HepG2 (cell line): Measurements from ENCODE around the gene MED19. TPM values are rescaled to one million over a fixed set of nuclear protein-coding genes. Genes with fewer than 3 reads are reported as not detected.
A peak's percentile ranks its signal among the peaks of the same experiment; 100 is the strongest.
"Not testable (repeated sequence)": the region's sequence is repeated elsewhere in the genome, so short reads cannot be mapped to it uniquely, and the experiment has no call there.

Experiments used
- ATAC-seq: fragments of 200-7000 bp; cut with Tn5 transposase; 3 replicates; pipeline ENCODE4 v1.9.1; 2020; ENCODE audit warnings: mild to moderate bottlenecking, moderate library complexity
- BruUV-seq: library from RNA; stranded (reverse); fragments of 400-500 nt; replicated peaks from 2 replicates; lab custom pipeline; 2021; lab: Mats Ljungman, UMichigan
- CTCF ChIA-PET: fragments of 300-600 bp; formaldehyde crosslinking; extraction: SDS; loops from one replicate; lab custom pipeline; 2021; ENCODE audit warnings: low total read pairs, inconsistent platforms, low intra/inter-chr PET ratio; lab: Yijun Ruan, JAX
- POLR2A ChIA-PET: fragments of 350-600 bp; sonication (Branson Sonifier 250); formaldehyde crosslinking; loops from one replicate; lab custom pipeline; 2020; ENCODE audit warnings: antibody characterized with exemption, inconsistent platforms; lab: Yijun Ruan, JAX
- DNase-seq: peaks from one replicate; pipeline ENCODE4 v3.0.0-alpha.2; 2015; ENCODE audit warnings: low spot score
- FAIRE-seq: peaks from 3 replicates; lab custom pipeline; 2011; peaks lifted over from hg19 to GRCh38; lab: Jason Lieb, UNC
- H2AFZ ChIP-seq: one replicate; pipeline ENCODE4 v1.6.1; 2011; ENCODE audit warnings: low read length, inconsistent platforms
- H3K27ac ChIP-seq: fragments of 300-600 bp; 3 replicates; pipeline ENCODE4 v1.8.0; 2011; ENCODE audit warnings: mixed run types, mild to moderate bottlenecking, mixed read lengths, low read length, inconsistent platforms; ENCODE audit not compliant: insufficient read depth; ENCODE audit errors: extremely low read length
- H3K27me3 ChIP-seq, 2 experiments: fragments of 200-600 bp in 1 of 2; 2 replicates in 1 of 2; 3 replicates in 1 of 2; pipeline versions ENCODE4 v1.6.0 to v1.8.0; 2011; ENCODE audit warnings: low read length in 2 of 2, mild to moderate bottlenecking in 2 of 2, moderate library complexity in 2 of 2, inconsistent platforms in 1 of 2; ENCODE audit not compliant: insufficient read depth in 2 of 2, control insufficient read depth in 1 of 2
- H3K36me3 ChIP-seq, 2 experiments: fragments of 200-600 bp in 1 of 2; replicated peaks in 1 of 2; 2 replicates in 1 of 2; 3 replicates in 1 of 2; pipeline versions ENCODE4 v1.5.1 to v1.8.0; 2011; ENCODE audit warnings: low read length in 2 of 2, inconsistent platforms in 1 of 2; ENCODE audit not compliant: insufficient read depth in 2 of 2, control insufficient read depth in 1 of 2
- H3K4me1 ChIP-seq: 2 replicates; pipeline ENCODE4 v1.5.1; 2012; ENCODE audit warnings: low read length, inconsistent platforms; ENCODE audit not compliant: insufficient read depth
- H3K4me2 ChIP-seq: 2 replicates; pipeline ENCODE4 v1.6.0; 2011; ENCODE audit warnings: low read depth, low read length, inconsistent platforms
- H3K4me3 ChIP-seq, 3 experiments: fragments of 200-600 bp in 1 of 3; sonication (generic), shearing (Covaris generic) in 1 of 3; replicated peaks in 1 of 3; 2 replicates each; pipeline ENCODE4 v1.5.1; 2011 to 2016; ENCODE audit warnings: low read length in 3 of 3, inconsistent platforms in 2 of 3, low read depth in 2 of 3, mild to moderate bottlenecking in 2 of 3, control low read depth in 1 of 3, mixed read lengths in 1 of 3; ENCODE audit not compliant: insufficient read depth in 1 of 3
- H3K79me2 ChIP-seq: one replicate; pipeline ENCODE4 v1.6.1; 2011; ENCODE audit warnings: low read length, inconsistent platforms; ENCODE audit not compliant: insufficient read depth
- H3K9ac ChIP-seq: 2 replicates; pipeline ENCODE4 v1.6.0; 2011; ENCODE audit warnings: mild to moderate bottlenecking, low read depth, low read length, inconsistent platforms; ENCODE audit not compliant: insufficient read depth
- H3K9me3 ChIP-seq: 2 replicates; pipeline ENCODE4 v1.5.1; 2012; ENCODE audit warnings: mild to moderate bottlenecking, low read length
- H4K20me1 ChIP-seq: 2 replicates; pipeline ENCODE4 v1.6.0; 2011; ENCODE audit warnings: inconsistent platforms, mild to moderate bottlenecking, low read length, moderate library complexity; ENCODE audit not compliant: insufficient read depth
- AGO2 ChIP-seq: fragments of 200-400 bp; formaldehyde crosslinking; optimal IDR thresholded peaks from 2 replicates; pipeline ENCODE3; 2017; ENCODE audit warnings: mild to moderate bottlenecking, low read depth, low read length, moderate library complexity
- POLR2G ChIP-seq: fragments of 200-400 bp; formaldehyde crosslinking; IDR thresholded peaks from 2 replicates; pipeline ENCODE4 v1.6.1; 2018; ENCODE audit warnings: mild to moderate bottlenecking, low read depth, low read length, moderate library complexity
- RBM22 ChIP-seq: fragments of 200-400 bp; formaldehyde crosslinking; optimal IDR thresholded peaks from 2 replicates; pipeline ENCODE3; 2017; ENCODE audit warnings: mild to moderate bottlenecking, low read length, moderate library complexity
- ZBTB3 ChIP-seq: sonication (generic); formaldehyde crosslinking; IDR thresholded peaks from 2 replicates; pipeline ENCODE4 v1.4.0; 2020; ENCODE audit warnings: low read depth, mild to moderate bottlenecking, moderate library complexity, missing genetic modification reagents, borderline replicate concordance
- WGBS: methylation state at CpG from one replicate; pipeline ENCODE4 v1.1.6; 2017; ENCODE audit warnings: low lambda C conversion rate; 5-methylcytosine and 5-hydroxymethylcytosine counted together
- in situ Hi-C: cut with HindIII; loops from 2 replicates; pipeline ENCODE4 v1.10.0; 2017; ENCODE audit warnings: low pct_unique_long_range_greater_than_20kb; ENCODE audit not compliant: extremely low pct_ligation_motif_present
- intact Hi-C: fragments of 100-400 bp; cut with micrococcal nuclease; formaldehyde crosslinking; loops from one replicate; pipeline ENCODE4 v1.10.0; 2022; ENCODE audit not compliant: unreplicated experiment
- polyA plus RNA-seq, 8 experiments: library from polyadenylated mRNA; depleted of rRNA in 3 of 8; stranded (reverse) in 7 of 8; unstranded in 1 of 8; fragments of >200 nt; fragmentation: Illumina TruSeq in 4 of 8; extraction: Trizol in 4 of 8; gene quantifications; 2 replicates each; pipeline versions ENCODE4 v1.2.1 to v1.2.3, GENCODE V29; 2011 to 2016; ENCODE audit warnings: low read depth in 4 of 8, missing spikeins in 1 of 8, mixed read lengths in 1 of 8; ENCODE audit not compliant: insufficient read depth in 1 of 8
- total RNA-seq, 5 experiments: library from RNA; depleted of rRNA; stranded (reverse); fragments of >200 nt; fragmentation: Illumina TruSeq; extraction: Trizol; gene quantifications; 2 replicates each; pipeline ENCODE4 v1.2.3, GENCODE V29; 2016; ENCODE audit warnings: low read depth in 1 of 5
- TF ChIP-seq, protein P1 (sequence below): sonication (generic); formaldehyde crosslinking; IDR thresholded peaks from 2 replicates; pipeline ENCODE4 v1.4.0; 2020; ENCODE audit warnings: mild to moderate bottlenecking, missing genetic modification reagents

MED19 gene
- total and polyA plus RNA-seq, 2 of the 13 experiments (the other 11 are each of a cell fraction or from before 2014, with no cell fraction given) = 12.9 to 13.8 TPM

DNA sequence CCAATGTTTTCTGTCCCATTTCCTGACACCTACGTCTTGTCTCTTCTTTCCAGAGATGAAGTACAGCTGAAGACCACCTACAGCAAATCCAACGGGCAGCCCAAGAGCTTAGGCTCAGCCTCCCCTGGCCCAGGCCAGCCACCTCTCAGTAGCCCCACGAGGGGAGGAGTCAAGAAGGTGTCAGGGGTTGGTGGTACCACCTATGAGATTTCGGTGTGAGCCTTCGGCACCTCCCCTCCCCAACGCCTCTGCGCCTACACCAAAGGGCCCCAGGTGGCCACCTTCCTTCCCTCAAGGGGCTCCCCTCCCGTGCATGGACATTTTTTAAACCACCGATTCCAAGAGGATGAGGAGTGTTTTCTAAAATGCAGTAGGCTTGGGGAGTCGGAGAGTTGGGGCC, 12.2 kb downstream of the MED19 start:
- no TSS peak for BruUV-seq
- ATAC-seq (no peak), FAIRE-seq (no peak), DNase-seq (no peak)
- Histone ChIP-seq H3K27me3 (no peaks in the 10 kb centered on the region), H2AFZ (no peak overlapping the region), H4K20me1 (no peaks in the 10 kb centered on the region), H3K9ac (no peak overlapping the region), H3K9me3 (no peaks in the 10 kb centered on the region), H3K4me1 (no peaks in the 10 kb centered on the region), H3K79me2 (no peaks in the 10 kb centered on the region), H3K36me3 (peaks cover 27 to 77% of the 10 kb centered on the region in 2 experiments), H3K4me2 (no peak overlapping the region), H3K27ac (no peak overlapping the region), H3K4me3 (no peak overlapping the region)
- WGBS = 95% methylated on average over 10 of the region's 10 CpGs
- CTCF ChIA-PET = no interaction called here
- POLR2A ChIA-PET = no interaction called here
- intact Hi-C loops (no loop called here), in situ Hi-C loops (no loop called here)
- TF ChIP-seq RBM22 = peak; percentile 15
- TF ChIP-seq, protein P1, sequence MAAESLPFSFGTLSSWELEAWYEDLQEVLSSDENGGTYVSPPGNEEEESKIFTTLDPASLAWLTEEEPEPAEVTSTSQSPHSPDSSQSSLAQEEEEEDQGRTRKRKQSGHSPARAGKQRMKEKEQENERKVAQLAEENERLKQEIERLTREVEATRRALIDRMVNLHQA = no peak

DNA sequence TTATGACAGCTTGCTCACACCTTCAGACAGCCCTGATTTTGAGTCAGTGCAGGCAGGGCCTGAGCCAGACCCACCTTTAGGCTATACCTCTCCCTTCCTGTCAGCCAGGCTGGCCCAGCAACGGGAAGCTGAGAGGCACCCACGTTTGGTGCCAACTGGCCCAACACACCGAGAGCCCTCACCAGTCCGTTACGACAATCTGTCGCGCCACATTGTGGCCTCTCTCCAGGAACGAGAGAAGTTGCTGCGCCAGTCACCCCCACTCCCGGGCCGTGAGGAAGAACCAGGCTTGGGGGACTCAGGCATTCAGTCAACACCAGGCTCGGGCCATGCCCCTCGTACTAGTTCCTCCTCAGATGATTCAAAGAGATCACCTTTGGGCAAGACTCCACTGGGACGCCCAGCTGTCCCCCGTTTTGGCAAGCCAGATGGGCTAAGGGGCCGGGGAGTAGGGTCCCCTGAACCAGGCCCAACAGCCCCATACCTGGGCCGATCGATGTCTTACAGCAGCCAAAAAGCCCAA, 13.1 kb downstream of the MED19 start:
- Histone ChIP-seq H3K4me1 (no peaks in the 10 kb centered on the region), H3K27me3 (no peaks in the 10 kb centered on the region), H4K20me1 (no peaks in the 10 kb centered on the region), H3K36me3 (peaks cover 25 to 77% of the 10 kb centered on the region in 2 experiments), H3K9me3 (no peaks in the 10 kb centered on the region), H3K27ac (no peak overlapping the region), H3K4me2 (no peak overlapping the region), H3K4me3 (no peak overlapping the region), H3K9ac (no peak overlapping the region), H3K79me2 (no peaks in the 10 kb centered on the region), H2AFZ (no peak overlapping the region)
- FAIRE-seq (no peak), DNase-seq (no peak), ATAC-seq (peak; percentile 31)
- ChIA-PET CTCF (no interaction called here), POLR2A (no interaction called here)
- 100% methylated on average over 16 of the region's 18 CpGs for WGBS
- intact Hi-C loops (no loop called here), in situ Hi-C loops (no loop called here)
- TF ChIP-seq ZBTB3 = no peak
- peak; percentile 72 for TF ChIP-seq AGO2
- peak; percentile 21; the same call in 1 of the 2 replicates for TF ChIP-seq POLR2G
- TF ChIP-seq, all 625 proteins: peak for 2
- no TSS peak for BruUV-seq

GRCh38 chr11:57690474-57690873, 21.5 kb downstream of the MED19 start:
- H3K4me3 ChIP-seq, FAIRE-seq, ATAC-seq, in situ Hi-C loops, CTCF ChIA-PET, H2AFZ ChIP-seq, POLR2A ChIA-PET, DNase-seq, H4K20me1 ChIP-seq, H3K9ac ChIP-seq, H3K4me2 ChIP-seq, H3K9me3 ChIP-seq, H3K27me3 ChIP-seq, H3K79me2 ChIP-seq, H3K4me1 ChIP-seq, intact Hi-C loops, H3K27ac ChIP-seq: not testable (repeated sequence)
- 100% methylated on average over 5 of the region's 5 CpGs for WGBS
- BruUV-seq = TSS peak; percentile 31
- peaks cover 25 to 72% of the 10 kb centered on the region in 2 experiments for H3K36me3 ChIP-seq
